SK-N-MC (cell line): ENCODE results near the gene PTPRO.

Experiments
- DNase-seq: peaks from one replicate; pipeline ENCODE4 v3.0.0-alpha.2; 2011; ENCODE audit warnings: low read depth, low spot score
- H3K27ac ChIP-seq: fragments of 200-600 bp; sonication (generic); 2 replicates; pipeline ENCODE4 v1.5.1; 2016; ENCODE audit warnings: mixed run types
- H3K36me3 ChIP-seq: fragments of 200-600 bp; sonication (generic); 2 replicates; pipeline ENCODE4 v1.6.1; 2017; ENCODE audit warnings: antibody characterized with exemption, low read length, mixed read lengths; ENCODE audit not compliant: insufficient read depth
- H3K4me3 ChIP-seq: fragments of 200-600 bp; sonication (generic); 2 replicates; pipeline ENCODE4 v1.5.1; 2016
- H3K9ac ChIP-seq: fragments of 200-600 bp; sonication (generic); 2 replicates; pipeline ENCODE4 v1.8.0; 2017; ENCODE audit warnings: mixed run types, mixed read lengths; ENCODE audit not compliant: insufficient read length
- H3K9me3 ChIP-seq: fragments of 200-600 bp; sonication (generic); 2 replicates; pipeline ENCODE4 v1.6.1; 2017; ENCODE audit warnings: low read depth, mild to moderate bottlenecking, antibody characterized with exemption, low read length, moderate library complexity, mixed read lengths
- EZH2 ChIP-seq: fragments of 200-600 bp; sonication (generic); IDR thresholded peaks from one replicate; pipeline ENCODE4 v1.6.1; 2017; ENCODE audit warnings: antibody characterized with exemption
- FOXP2 ChIP-seq: optimal IDR thresholded peaks from 2 replicates; pipeline ENCODE3; 2011; ENCODE audit warnings: mild to moderate bottlenecking, moderate library complexity; ENCODE audit not compliant: insufficient read depth; ENCODE audit errors: extremely low read length, control extremely low read depth
- POLR2AphosphoS5 ChIP-seq: IDR thresholded peaks from 2 replicates; pipeline ENCODE4 v1.6.1; 2012; ENCODE audit warnings: mild to moderate bottlenecking, low read depth, low read length, borderline replicate concordance

PTPRO gene

GRCh38 chr12:15368812-15369211 lies 46.5 kb downstream of the PTPRO start:
- no peak for DNase-seq
- no peak overlapping the region for H3K27ac ChIP-seq
- no peak overlapping the region for H3K9ac ChIP-seq
- H3K9me3 ChIP-seq, result no peaks in the 10 kb centered on the region
- no peaks in the 10 kb centered on the region for H3K36me3 ChIP-seq
- H3K4me3 ChIP-seq, result no peak overlapping the region
- TF ChIP-seq FOXP2 (no peak), POLR2AphosphoS5 (no peak), EZH2 (no peak)

- no peak for DNase-seq
- Histone ChIP-seq H3K4me3 (no peak overlapping the region), H3K27ac (no peak overlapping the region), H3K36me3 (no peaks in the 10 kb centered on the region), H3K9me3 (no peaks in the 10 kb centered on the region), H3K9ac (no peak overlapping the region)
- TF ChIP-seq FOXP2 (no peak), EZH2 (no peak), POLR2AphosphoS5 (no peak)
These were observed 50.0 kb downstream of the PTPRO start for GRCh38 chr12:15372352-15372751.

GRCh38 chr12:15387772-15388171 lies 65.5 kb downstream of the PTPRO start:
- no peaks in the 10 kb centered on the region for H3K9me3 ChIP-seq
- no peak overlapping the region for H3K9ac ChIP-seq
- no peak overlapping the region for H3K4me3 ChIP-seq
- TF ChIP-seq EZH2 (no peak), FOXP2 (no peak), POLR2AphosphoS5 (no peak)
- H3K36me3 ChIP-seq, result no peaks in the 10 kb centered on the region
- H3K27ac ChIP-seq, result no peak overlapping the region
- no peak for DNase-seq

- no peak overlapping the region for H3K9ac ChIP-seq
- no peak overlapping the region for H3K27ac ChIP-seq
- no peak for DNase-seq
- no peaks in the 10 kb centered on the region for H3K36me3 ChIP-seq
- H3K4me3 ChIP-seq, result no peak overlapping the region
- TF ChIP-seq EZH2 (no peak), POLR2AphosphoS5 (no peak), FOXP2 (no peak)
- H3K9me3 ChIP-seq, result no peaks in the 10 kb centered on the region
These were observed 67.3 kb downstream of the PTPRO start for GRCh38 chr12:15389561-15389960.

- no peak for DNase-seq
- Histone ChIP-seq H3K9me3 (no peaks in the 10 kb centered on the region), H3K36me3 (no peaks in the 10 kb centered on the region), H3K4me3 (no peak overlapping the region), H3K9ac (no peak overlapping the region), H3K27ac (no peak overlapping the region)
- TF ChIP-seq EZH2 (no peak), POLR2AphosphoS5 (no peak)
These were observed 70.7 kb downstream of the PTPRO start for GRCh38 chr12:15393037-15393436.

GRCh38 chr12:15393995-15394394 lies 71.7 kb downstream of the PTPRO start:
- no peak for DNase-seq

GRCh38 chr12:15404485-15404884 lies 82.2 kb downstream of the PTPRO start:
- Histone ChIP-seq H3K9ac (no peak overlapping the region), H3K27ac (no peak overlapping the region), H3K9me3 (no peaks in the 10 kb centered on the region), H3K36me3 (no peaks in the 10 kb centered on the region), H3K4me3 (no peak overlapping the region)
- no peak for DNase-seq
- no peak for TF ChIP-seq POLR2AphosphoS5
- TF ChIP-seq FOXP2, result no peak
- TF ChIP-seq EZH2, result no peak

More at GRCh38 chr12:15393995-15394394, 71.7 kb downstream of the PTPRO start:
- no peak overlapping the region for H3K4me3 ChIP-seq
- H3K27ac ChIP-seq, result no peak overlapping the region
- no peak overlapping the region for H3K9ac ChIP-seq
- no peak for TF ChIP-seq EZH2
- TF ChIP-seq FOXP2, result no peak
- TF ChIP-seq POLR2AphosphoS5, result no peak
- no peaks in the 10 kb centered on the region for H3K36me3 ChIP-seq
- H3K9me3 ChIP-seq, result no peaks in the 10 kb centered on the region

- H3K9me3 ChIP-seq, result no peaks in the 10 kb centered on the region
- TF ChIP-seq EZH2 (no peak), POLR2AphosphoS5 (no peak), FOXP2 (no peak)
- DNase-seq, result no peak
These were observed 83.3 kb downstream of the PTPRO start for GRCh38 chr12:15405606-15406005.

GRCh38 chr12:15407025-15407424 lies 84.7 kb downstream of the PTPRO start:
- DNase-seq, result no peak
- H3K4me3 ChIP-seq, result no peak overlapping the region
- TF ChIP-seq FOXP2 (no peak), EZH2 (no peak)

More at GRCh38 chr12:15405606-15406005, 83.3 kb downstream of the PTPRO start:
- Histone ChIP-seq H3K36me3 (no peaks in the 10 kb centered on the region), H3K27ac (no peak overlapping the region), H3K4me3 (no peak overlapping the region), H3K9ac (no peak overlapping the region)

More at GRCh38 chr12:15407025-15407424, 84.7 kb downstream of the PTPRO start:
- no peaks in the 10 kb centered on the region for H3K9me3 ChIP-seq
- H3K9ac ChIP-seq, result no peak overlapping the region
- no peaks in the 10 kb centered on the region for H3K36me3 ChIP-seq
- H3K27ac ChIP-seq, result no peak overlapping the region
